KMS-11 (cell line): ENCODE data around the gene FAAP20.

Experiments used
- H2AFZ ChIP-seq: fragments of 200-600 bp; sonication (generic); 2 replicates; pipeline ENCODE4 v1.6.1; 2016; ENCODE audit warnings: antibody characterized with exemption, mixed run types, low read depth
- H3K27ac ChIP-seq: fragments of 200-600 bp; sonication (generic); 2 replicates; pipeline ENCODE4 v1.6.1; 2016; ENCODE audit warnings: mild to moderate bottlenecking, mixed run types
- H3K27me3 ChIP-seq: fragments of 200-600 bp; sonication (generic); 2 replicates; pipeline ENCODE4 v1.6.1; 2017; ENCODE audit warnings: mild to moderate bottlenecking, low read depth, mixed run types, moderate library complexity; ENCODE audit not compliant: insufficient read depth
- H3K36me3 ChIP-seq: fragments of 200-600 bp; sonication (generic); 2 replicates; pipeline ENCODE4 v1.6.1; 2017; ENCODE audit warnings: mild to moderate bottlenecking, mixed run types; ENCODE audit not compliant: insufficient read depth
- H3K4me1 ChIP-seq: fragments of 200-600 bp; sonication (generic); 2 replicates; pipeline ENCODE4 v1.6.1; 2016; ENCODE audit warnings: mild to moderate bottlenecking, low read depth, mixed run types; ENCODE audit not compliant: poor library complexity, severe bottlenecking
- H3K4me2 ChIP-seq: fragments of 200-600 bp; sonication (generic); 2 replicates; pipeline ENCODE4 v1.7.0; 2016; ENCODE audit warnings: mild to moderate bottlenecking, mixed run types
- H3K4me3 ChIP-seq: fragments of 200-600 bp; sonication (generic); IDR thresholded peaks from 2 replicates; pipeline ENCODE4 v1.6.1; 2017; ENCODE audit warnings: low read depth, low read length, mixed read lengths; ENCODE audit not compliant: insufficient read depth
- H3K79me2 ChIP-seq: fragments of 200-600 bp; sonication (generic); 2 replicates; pipeline ENCODE4 v1.6.1; 2016; ENCODE audit warnings: low read depth, mixed run types; ENCODE audit not compliant: insufficient read depth
- H3K9ac ChIP-seq: fragments of 200-600 bp; sonication (generic); 2 replicates; pipeline ENCODE4 v1.6.1; 2016; ENCODE audit warnings: mild to moderate bottlenecking, mixed run types
- H4K20me1 ChIP-seq: fragments of 200-600 bp; sonication (generic); 2 replicates; pipeline ENCODE4 v1.6.1; 2016; ENCODE audit warnings: mild to moderate bottlenecking, mixed run types; ENCODE audit not compliant: insufficient read depth
- CTCF ChIP-seq: fragments of 200-600 bp; sonication (generic); conservative IDR thresholded peaks from 2 replicates; pipeline ENCODE4 v1.6.1; 2017; ENCODE audit warnings: low read depth, mild to moderate bottlenecking, antibody characterized with exemption, low read length, moderate library complexity, mixed read lengths

Gene FAAP20

GRCh38 chr1:2239384-2239985, 44.9 kb upstream of the FAAP20 start:
- Histone ChIP-seq H3K36me3 (no peaks in the 10 kb centered on the region), H3K79me2 (no peaks in the 10 kb centered on the region), H2AFZ (no peak overlapping the region), H3K9ac (no peak overlapping the region), H4K20me1 (no peaks in the 10 kb centered on the region), H3K4me3 (no peak overlapping the region), H3K4me1 (no peaks in the 10 kb centered on the region), H3K27ac (no peak overlapping the region), H3K4me2 (no peak overlapping the region), H3K27me3 (peaks cover 42% of the 10 kb centered on the region; the same call in 1 of the 2 replicates)
- TF ChIP-seq CTCF = no peak

GRCh38 chr1:2239013-2239370, 44.4 kb upstream of the FAAP20 start:
- Histone ChIP-seq H3K27me3 (peaks cover 44% of the 10 kb centered on the region; the same call in 1 of the 2 replicates), H3K36me3 (no peaks in the 10 kb centered on the region), H3K79me2 (no peaks in the 10 kb centered on the region), H3K4me1 (no peaks in the 10 kb centered on the region), H3K9ac (no peak overlapping the region), H3K4me3 (no peak overlapping the region), H3K4me2 (no peak overlapping the region), H4K20me1 (no peaks in the 10 kb centered on the region), H3K27ac (no peak overlapping the region), H2AFZ (no peak overlapping the region)
- no peak for TF ChIP-seq CTCF

GRCh38 chr1:2238361-2239012, 43.9 kb upstream of the FAAP20 start:
- no peaks in the 10 kb centered on the region for H4K20me1 ChIP-seq
- H3K27me3 ChIP-seq = peaks cover 41% of the 10 kb centered on the region; the same call in 1 of the 2 replicates
- H3K4me2 ChIP-seq = no peak overlapping the region
- H3K27ac ChIP-seq = no peak overlapping the region
- no peak overlapping the region for H3K9ac ChIP-seq
- no peaks in the 10 kb centered on the region for H3K36me3 ChIP-seq
- H3K4me1 ChIP-seq = no peaks in the 10 kb centered on the region
- H2AFZ ChIP-seq = no peak overlapping the region
- TF ChIP-seq CTCF = no peak
- no peaks in the 10 kb centered on the region for H3K79me2 ChIP-seq
- H3K4me3 ChIP-seq = no peak overlapping the region

GRCh38 chr1:2237773-2238172, 43.2 kb upstream of the FAAP20 start:
- H3K79me2 ChIP-seq = no peaks in the 10 kb centered on the region
- H3K4me1 ChIP-seq = no peaks in the 10 kb centered on the region
- TF ChIP-seq CTCF = no peak
- H3K4me2 ChIP-seq = no peak overlapping the region
- no peak overlapping the region for H2AFZ ChIP-seq
- H3K27me3 ChIP-seq = peaks cover 37% of the 10 kb centered on the region; the same call in 1 of the 2 replicates
- no peak overlapping the region for H3K9ac ChIP-seq
- H3K27ac ChIP-seq = no peak overlapping the region
- no peaks in the 10 kb centered on the region for H4K20me1 ChIP-seq
- no peaks in the 10 kb centered on the region for H3K36me3 ChIP-seq
- H3K4me3 ChIP-seq = no peak overlapping the region
